Fibroblast of lung (primary cell): Measurements from ENCODE around the gene ARMC6. TPM values are rescaled to one million over a fixed set of nuclear protein-coding genes. Genes with fewer than 3 reads are reported as not detected.

Source experiments
- DNase-seq, 2 donors: peaks; one replicate each; pipeline versions ENCODE4 v3.0.0 to v3.0.0-alpha.2; 2010; ENCODE audit warnings: low read depth in 2 of 2
- H2AFZ ChIP-seq: 2 replicates; pipeline ENCODE4 v1.5.1; 2012; ENCODE audit warnings: low read length, control low read depth, inconsistent platforms
- H3K27ac ChIP-seq: 2 replicates; pipeline ENCODE4 v1.5.1; 2011; ENCODE audit warnings: low read length, control low read depth; ENCODE audit not compliant: insufficient read depth
- H3K27me3 ChIP-seq: 2 replicates; pipeline ENCODE4 v1.5.1; 2011; ENCODE audit warnings: mild to moderate bottlenecking, low read length; ENCODE audit not compliant: control insufficient read depth, insufficient read depth
- H3K36me3 ChIP-seq: 2 replicates; pipeline ENCODE4 v1.5.1; 2011; ENCODE audit warnings: low read length; ENCODE audit not compliant: control insufficient read depth, insufficient read depth
- H3K4me1 ChIP-seq: 2 replicates; pipeline ENCODE4 v1.5.1; 2011; ENCODE audit warnings: low read length; ENCODE audit not compliant: control insufficient read depth, insufficient read depth; ENCODE audit errors: extremely low read depth
- H3K4me2 ChIP-seq: 2 replicates; pipeline ENCODE4 v1.5.1; 2011; ENCODE audit warnings: low read length, control low read depth; ENCODE audit not compliant: insufficient read depth; ENCODE audit errors: extremely low read depth
- H3K4me3 ChIP-seq, 4 experiments: fragments of 200-600 bp in 1 of 4; sonication (generic) in 1 of 4; replicated peaks in 1 of 4; 2 replicates each; pipeline ENCODE4 v1.5.1; 2011 to 2016; ENCODE audit warnings: low read length in 4 of 4, low read depth in 3 of 4, mild to moderate bottlenecking in 3 of 4, control low read depth in 2 of 4, inconsistent platforms in 1 of 4, mixed read lengths in 1 of 4; ENCODE audit not compliant: insufficient read depth in 1 of 4; ENCODE audit errors: control extremely low read depth in 1 of 4
- H3K79me2 ChIP-seq: 2 replicates; pipeline ENCODE4 v1.5.1; 2012; ENCODE audit warnings: mild to moderate bottlenecking, low read length, inconsistent platforms; ENCODE audit not compliant: control insufficient read depth, insufficient read depth
- H3K9ac ChIP-seq: 2 replicates; pipeline ENCODE4 v1.5.1; 2011; ENCODE audit warnings: mild to moderate bottlenecking, low read length, control low read depth; ENCODE audit not compliant: insufficient read depth
- H3K9me3 ChIP-seq: 2 replicates; pipeline ENCODE4 v1.5.1; 2012; ENCODE audit warnings: low read depth, low read length; ENCODE audit not compliant: control insufficient read depth, insufficient read depth
- H4K20me1 ChIP-seq: 2 replicates; pipeline ENCODE4 v1.5.1; 2011; ENCODE audit warnings: low read length; ENCODE audit not compliant: control insufficient read depth, insufficient read depth; ENCODE audit errors: extremely low read depth
- EZH2 ChIP-seq: IDR thresholded peaks from 2 replicates; pipeline ENCODE4 v1.5.1; 2012; ENCODE audit warnings: low read length, control low read depth, mild to moderate bottlenecking; ENCODE audit errors: missing control alignments
- polyA plus RNA-seq, 2 donors: library from polyadenylated mRNA; depleted of rRNA in 1 of 2; stranded (reverse) in 1 of 2; unstranded in 1 of 2; fragments of >200 nt; gene quantifications; 2 replicates each; pipeline ENCODE4 v1.2.1, GENCODE V29; 2011 to 2012; ENCODE audit warnings: missing spikeins in 1 of 2
- total RNA-seq: library from RNA; depleted of rRNA; stranded (reverse); fragments of >200 nt; gene quantifications from 2 replicates; pipeline ENCODE4 v1.2.1, GENCODE V29; 2014
- TF ChIP-seq, protein P1 (sequence below), 2 donors: IDR thresholded peaks in 1 of 2; conservative IDR thresholded peaks in 1 of 2; 1 replicate in 1 of 2; 2 replicates in 1 of 2; pipeline ENCODE4 v1.5.1; 2011 to 2012; ENCODE audit warnings: low read length in 2 of 2, control low read depth in 1 of 2, inconsistent platforms in 1 of 2, low read depth in 1 of 2, mild to moderate bottlenecking in 1 of 2

The ARMC6 gene
- total and polyA plus RNA-seq, 2 donors (not counting 1 experiment from before 2014, with no cell fraction given): 14.0 to 35.8 TPM

DNA sequence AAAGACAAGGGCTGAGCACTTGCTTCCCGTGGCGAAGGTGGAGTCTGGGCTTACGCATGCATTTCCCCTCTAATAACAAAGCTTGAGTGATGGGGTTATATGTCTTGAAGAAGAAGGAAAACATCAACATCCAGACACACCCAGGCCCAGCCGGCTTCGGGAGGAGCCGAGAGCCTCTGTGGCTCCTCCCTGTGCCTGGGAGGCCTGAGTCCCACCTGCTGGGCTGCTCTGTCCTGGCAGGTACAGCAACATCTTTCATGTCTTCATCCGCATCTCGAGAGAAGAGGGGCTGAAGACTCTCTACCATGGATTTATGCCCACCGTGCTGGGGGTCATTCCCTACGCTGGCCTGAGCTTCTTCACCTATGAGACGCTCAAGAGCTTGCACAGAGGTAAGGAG is 74.3 kb downstream of the ARMC6 start:
- no peak for TF ChIP-seq EZH2
- TF ChIP-seq, protein P1, sequence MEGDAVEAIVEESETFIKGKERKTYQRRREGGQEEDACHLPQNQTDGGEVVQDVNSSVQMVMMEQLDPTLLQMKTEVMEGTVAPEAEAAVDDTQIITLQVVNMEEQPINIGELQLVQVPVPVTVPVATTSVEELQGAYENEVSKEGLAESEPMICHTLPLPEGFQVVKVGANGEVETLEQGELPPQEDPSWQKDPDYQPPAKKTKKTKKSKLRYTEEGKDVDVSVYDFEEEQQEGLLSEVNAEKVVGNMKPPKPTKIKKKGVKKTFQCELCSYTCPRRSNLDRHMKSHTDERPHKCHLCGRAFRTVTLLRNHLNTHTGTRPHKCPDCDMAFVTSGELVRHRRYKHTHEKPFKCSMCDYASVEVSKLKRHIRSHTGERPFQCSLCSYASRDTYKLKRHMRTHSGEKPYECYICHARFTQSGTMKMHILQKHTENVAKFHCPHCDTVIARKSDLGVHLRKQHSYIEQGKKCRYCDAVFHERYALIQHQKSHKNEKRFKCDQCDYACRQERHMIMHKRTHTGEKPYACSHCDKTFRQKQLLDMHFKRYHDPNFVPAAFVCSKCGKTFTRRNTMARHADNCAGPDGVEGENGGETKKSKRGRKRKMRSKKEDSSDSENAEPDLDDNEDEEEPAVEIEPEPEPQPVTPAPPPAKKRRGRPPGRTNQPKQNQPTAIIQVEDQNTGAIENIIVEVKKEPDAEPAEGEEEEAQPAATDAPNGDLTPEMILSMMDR (conservative IDR thresholded peaks at IDR 0.05 in 1 of 2, IDR thresholded peaks at IDR 0.05 in 1 of 2; ENCODE audit: low read depth in 1 of 2, low read length in 2 of 2): no peak
- DNase-seq: no peak

More for the DNA sequence above, 74.3 kb downstream of the ARMC6 start:
- H3K9ac ChIP-seq: no peak overlapping the region
- no peak overlapping the region for H3K4me2 ChIP-seq
- no peak overlapping the region for H2AFZ ChIP-seq
- no peaks in the 10 kb centered on the region for H3K79me2 ChIP-seq
- no peak overlapping the region for H3K27ac ChIP-seq
- H4K20me1 ChIP-seq: no peaks in the 10 kb centered on the region
- H3K36me3 ChIP-seq: no peaks in the 10 kb centered on the region
- H3K9me3 ChIP-seq: no peaks in the 10 kb centered on the region
- H3K27me3 ChIP-seq: no peaks in the 10 kb centered on the region
- H3K4me1 ChIP-seq: peaks cover 5% of the 10 kb centered on the region
- H3K4me3 ChIP-seq: no peak overlapping the region

Other genes starting within 250 kb of the ARMC6 start
- 0.17 and 0.26 TPM in 2 replicates for gene COMP, start 242.3 kb upstream of the ARMC6 start, total RNA-seq
- gene COMP, start 242.3 kb upstream of the ARMC6 start, polyA plus RNA-seq: 0.05 and 0.11 TPM in 2 replicates
- gene UPF1, start 201.6 kb upstream of the ARMC6 start, total RNA-seq: 42.4 and 57.1 TPM in 2 replicates
- 20.5 and 28.1 TPM in 2 replicates for gene UPF1, start 201.6 kb upstream of the ARMC6 start, polyA plus RNA-seq
- 1.5 and 1.7 TPM in 2 replicates for gene CERS1, start 137.4 kb upstream of the ARMC6 start, total RNA-seq
- 0.23 and 1.4 TPM in 2 replicates for gene CERS1, start 137.4 kb upstream of the ARMC6 start, polyA plus RNA-seq
- 120 and 182 TPM in 2 replicates for gene COPE, start 114.2 kb upstream of the ARMC6 start, total RNA-seq
- 146 and 159 TPM in 2 replicates for gene COPE, start 114.2 kb upstream of the ARMC6 start, polyA plus RNA-seq
- gene DDX49, start 113.9 kb upstream of the ARMC6 start, total RNA-seq: 55.7 and 56.3 TPM in 2 replicates
- gene DDX49, start 113.9 kb upstream of the ARMC6 start, polyA plus RNA-seq: 25.3 and 30.4 TPM in 2 replicates
- gene HOMER3, start 92.4 kb upstream of the ARMC6 start, total RNA-seq: 60.1 and 70.2 TPM in 2 replicates
- gene HOMER3, start 92.4 kb upstream of the ARMC6 start, polyA plus RNA-seq: 23.7 and 35.7 TPM in 2 replicates
- gene SUGP2, start 86 bp upstream of the ARMC6 start, total RNA-seq: 24.7 and 31.4 TPM in 2 replicates
- gene SUGP2, start 86 bp upstream of the ARMC6 start, polyA plus RNA-seq: 29.2 and 32.9 TPM in 2 replicates
- gene SLC25A42, start 30.4 kb downstream of the ARMC6 start, total RNA-seq: 4.9 and 7.1 TPM in 2 replicates
- 3.5 and 3.6 TPM in 2 replicates for gene SLC25A42, start 30.4 kb downstream of the ARMC6 start, polyA plus RNA-seq
- gene TMEM161A, start 104.9 kb downstream of the ARMC6 start, total RNA-seq: 21.1 and 23.8 TPM in 2 replicates
- 9.4 and 11.8 TPM in 2 replicates for gene TMEM161A, start 104.9 kb downstream of the ARMC6 start, polyA plus RNA-seq
- under 0.01 and 0.33 TPM in 2 replicates for gene MEF2B, start 136.7 kb downstream of the ARMC6 start, total RNA-seq
- gene MEF2B, start 136.7 kb downstream of the ARMC6 start, polyA plus RNA-seq: 0.19 and 0.35 TPM in 2 replicates
- gene BORCS8, start 158.5 kb downstream of the ARMC6 start, total RNA-seq: 8.7 and 13.9 TPM in 2 replicates
- gene BORCS8, start 158.5 kb downstream of the ARMC6 start, polyA plus RNA-seq: 10.7 and 16.8 TPM in 2 replicates
- 60.1 and 65.2 TPM in 2 replicates for gene RFXANK, start 158.7 kb downstream of the ARMC6 start, total RNA-seq
- 31.9 and 45.3 TPM in 2 replicates for gene RFXANK, start 158.7 kb downstream of the ARMC6 start, polyA plus RNA-seq
- 3.3 and 4.4 TPM in 2 replicates for gene NR2C2AP, start 169.8 kb downstream of the ARMC6 start, total RNA-seq
- 4.6 and 9.8 TPM in 2 replicates for gene NR2C2AP, start 169.8 kb downstream of the ARMC6 start, polyA plus RNA-seq
- gene NCAN, start 178.4 kb downstream of the ARMC6 start, total RNA-seq: under 0.01 TPM in 2 replicates
- not detected in 2 replicates for gene NCAN, start 178.4 kb downstream of the ARMC6 start, polyA plus RNA-seq
- 0.26 and 0.99 TPM in 2 replicates for gene TM6SF2, start 239.7 kb downstream of the ARMC6 start, total RNA-seq
- gene TM6SF2, start 239.7 kb downstream of the ARMC6 start, polyA plus RNA-seq: 0.23 and 0.27 TPM in 2 replicates